Limb (tissue), 2 donors: ENCODE data around the gene SPATA31A1.
"Not testable (repeated sequence)": the region's sequence is repeated elsewhere in the genome, so short reads cannot be mapped to it uniquely, and the experiment has no call there.

Source experiments
- DNase-seq, 2 donors: peaks; one replicate each; pipeline ENCODE4 v3.0.0-alpha.2; 2016; ENCODE audit errors: extremely low spot score in 2 of 2

The SPATA31A1 gene

GRCh38 chr9:39355369-39355768 is at the start of gene SPATA31A1:
TSS of gene SPATA31A1 (plus strand) at chr9:39355669. CDS start at chr9:39355731, 62 bp downstream.
- not testable (repeated sequence) for DNase-seq

GRCh38 chr9:39407261-39408204 is 52.1 kb downstream of the SPATA31A1 start:
- DNase-seq = not testable (repeated sequence)

- DNase-seq = not testable (repeated sequence)
Observed at GRCh38 chr9:39411254-39411940, 55.9 kb downstream of the SPATA31A1 start.
